A673 (cell line): ENCODE measurements around the gene AKR7A2.

Experiments used
- EZH2 ChIP-seq: fragments of 200-600 bp; sonication (generic); IDR thresholded peaks from 2 replicates; pipeline ENCODE4 v1.6.1; 2017; ENCODE audit warnings: borderline replicate concordance, low read depth, mild to moderate bottlenecking, mixed read lengths, antibody characterized with exemption, low read length; ENCODE audit not compliant: poor library complexity, severe bottlenecking
- TF ChIP-seq, protein P1 (sequence below): fragments of 300-800, 200-600 bp; sonication (generic); conservative IDR thresholded peaks from 2 replicates; pipeline ENCODE4 v1.5.1; 2017; ENCODE audit warnings: low read depth, mild to moderate bottlenecking, antibody characterized with exemption, low read length, moderate library complexity, mixed read lengths

DNA sequence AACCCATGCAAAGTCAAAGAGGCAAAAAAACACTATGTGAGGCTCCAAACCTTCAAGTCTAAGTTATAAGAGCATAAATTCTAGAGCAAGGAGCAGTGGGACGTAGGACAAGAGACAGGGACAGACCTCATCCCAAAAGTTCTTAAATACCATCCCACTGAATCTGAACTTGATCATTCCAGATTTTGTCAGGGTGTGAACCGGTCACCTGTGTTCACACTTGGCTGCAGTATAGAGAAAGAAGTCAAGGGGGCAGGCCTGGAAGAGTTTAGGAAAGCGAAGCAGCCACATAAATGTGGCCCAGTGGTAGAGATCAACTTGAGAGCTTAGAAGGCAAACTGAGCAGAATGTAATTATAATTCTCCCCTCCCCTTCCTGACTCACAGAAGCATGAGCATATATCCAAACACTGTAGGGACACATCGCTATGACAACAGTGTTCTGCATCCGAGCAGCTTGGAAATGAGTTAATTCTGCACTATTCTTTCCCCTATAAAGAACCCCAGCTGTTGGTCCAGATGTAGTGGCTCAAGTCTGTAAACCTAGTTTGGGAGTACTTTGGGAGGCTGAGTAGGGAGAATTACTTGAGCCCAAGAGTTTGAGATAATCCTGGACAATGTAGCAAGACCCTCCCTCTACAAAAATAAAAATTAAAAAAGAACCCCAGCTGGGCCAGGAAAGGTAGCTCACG lies 2.7 kb downstream of the AKR7A2 start:
- TF ChIP-seq, protein P1, sequence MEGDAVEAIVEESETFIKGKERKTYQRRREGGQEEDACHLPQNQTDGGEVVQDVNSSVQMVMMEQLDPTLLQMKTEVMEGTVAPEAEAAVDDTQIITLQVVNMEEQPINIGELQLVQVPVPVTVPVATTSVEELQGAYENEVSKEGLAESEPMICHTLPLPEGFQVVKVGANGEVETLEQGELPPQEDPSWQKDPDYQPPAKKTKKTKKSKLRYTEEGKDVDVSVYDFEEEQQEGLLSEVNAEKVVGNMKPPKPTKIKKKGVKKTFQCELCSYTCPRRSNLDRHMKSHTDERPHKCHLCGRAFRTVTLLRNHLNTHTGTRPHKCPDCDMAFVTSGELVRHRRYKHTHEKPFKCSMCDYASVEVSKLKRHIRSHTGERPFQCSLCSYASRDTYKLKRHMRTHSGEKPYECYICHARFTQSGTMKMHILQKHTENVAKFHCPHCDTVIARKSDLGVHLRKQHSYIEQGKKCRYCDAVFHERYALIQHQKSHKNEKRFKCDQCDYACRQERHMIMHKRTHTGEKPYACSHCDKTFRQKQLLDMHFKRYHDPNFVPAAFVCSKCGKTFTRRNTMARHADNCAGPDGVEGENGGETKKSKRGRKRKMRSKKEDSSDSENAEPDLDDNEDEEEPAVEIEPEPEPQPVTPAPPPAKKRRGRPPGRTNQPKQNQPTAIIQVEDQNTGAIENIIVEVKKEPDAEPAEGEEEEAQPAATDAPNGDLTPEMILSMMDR = no peak
- no peak for TF ChIP-seq EZH2
